ENCODE data around the gene UNC5B.

The UNC5B gene

GRCh38 chr10:71177651-71178199, 34.6 kb upstream of the UNC5B start:
- Histone ChIP-seq H3K27ac (ENCODE audit: low read length) (no peak overlapping the region), H2AFZ (ENCODE audit: low read length) (no peak overlapping the region), H3K9me3 (replicated peaks; ENCODE audit: insufficient read depth, low read length) (no peaks in the 10 kb centered on the region), H3K36me3 (replicated peaks; ENCODE audit: insufficient read depth, low read length) (no peaks in the 10 kb centered on the region), H4K20me1 (ENCODE audit: insufficient read depth, low read length) (no peaks in the 10 kb centered on the region), H3F3A (ENCODE audit: insufficient read depth, low read length) (no peaks in the 10 kb centered on the region), H3K9me2 (replicated peaks; ENCODE audit: insufficient read depth, low read length) (no peaks in the 10 kb centered on the region), H3K4me1 (ENCODE audit: low read length) (no peaks in the 10 kb centered on the region), H3K27me3 (replicated peaks; ENCODE audit: insufficient read depth, low read length) (no peaks in the 10 kb centered on the region), H3K4me2 (ENCODE audit: low read depth, low read length) (no peak overlapping the region), H3K4me3 (ENCODE audit: low read length) (no peak overlapping the region), H3K9ac (ENCODE audit: low read length) (no peak overlapping the region), H3K79me2 (ENCODE audit: low read length) (no peaks in the 10 kb centered on the region)
- TF ChIP-seq EZH2phosphoT487 (IDR thresholded peaks at IDR 0.05; ENCODE audit: low read length): no peak
- no peak for TF ChIP-seq CTCF (IDR thresholded peaks at IDR 0.05; ENCODE audit: low read length)
- TF ChIP-seq EZH2 (optimal IDR thresholded peaks at IDR 0.05; ENCODE audit: low read depth, low read length): no peak
- no peak for DNase-seq

GRCh38 chr10:71178880-71179279, 33.5 kb upstream of the UNC5B start:
- no peaks in the 10 kb centered on the region for H3F3A ChIP-seq (ENCODE audit: insufficient read depth, low read length)
- H3K9ac ChIP-seq (ENCODE audit: low read length): no peak overlapping the region
- no peaks in the 10 kb centered on the region for H3K36me3 ChIP-seq (replicated peaks; ENCODE audit: insufficient read depth, low read length)
- no peaks in the 10 kb centered on the region for H3K9me3 ChIP-seq (replicated peaks; ENCODE audit: insufficient read depth, low read length)
- no peaks in the 10 kb centered on the region for H3K79me2 ChIP-seq (ENCODE audit: low read length)
- H3K4me2 ChIP-seq (ENCODE audit: low read depth, low read length): no peak overlapping the region
- H3K27me3 ChIP-seq (replicated peaks; ENCODE audit: insufficient read depth, low read length): no peaks in the 10 kb centered on the region
- no peaks in the 10 kb centered on the region for H4K20me1 ChIP-seq (ENCODE audit: insufficient read depth, low read length)
- TF ChIP-seq EZH2 (optimal IDR thresholded peaks at IDR 0.05; ENCODE audit: low read depth, low read length) (no peak), CTCF (IDR thresholded peaks at IDR 0.05; ENCODE audit: low read length) (no peak), EZH2phosphoT487 (IDR thresholded peaks at IDR 0.05; ENCODE audit: low read length) (no peak)
- H3K4me1 ChIP-seq (ENCODE audit: low read length): no peaks in the 10 kb centered on the region
- no peaks in the 10 kb centered on the region for H3K9me2 ChIP-seq (replicated peaks; ENCODE audit: insufficient read depth, low read length)
- no peak overlapping the region for H2AFZ ChIP-seq (ENCODE audit: low read length)
- no peak overlapping the region for H3K27ac ChIP-seq (ENCODE audit: low read length)
- no peak for DNase-seq
- no peak overlapping the region for H3K4me3 ChIP-seq (ENCODE audit: low read length)

- DNase-seq: no peak
- Histone ChIP-seq H3K9ac (ENCODE audit: low read length) (no peak overlapping the region), H4K20me1 (ENCODE audit: insufficient read depth, low read length) (no peaks in the 10 kb centered on the region), H3K9me2 (replicated peaks; ENCODE audit: insufficient read depth, low read length) (no peaks in the 10 kb centered on the region), H3K4me2 (ENCODE audit: low read depth, low read length) (no peak overlapping the region), H3K4me3 (ENCODE audit: low read length) (no peak overlapping the region), H3K27me3 (replicated peaks; ENCODE audit: insufficient read depth, low read length) (no peaks in the 10 kb centered on the region), H3K27ac (ENCODE audit: low read length) (no peak overlapping the region), H3K36me3 (replicated peaks; ENCODE audit: insufficient read depth, low read length) (no peaks in the 10 kb centered on the region), H3K4me1 (ENCODE audit: low read length) (no peaks in the 10 kb centered on the region), H3K79me2 (ENCODE audit: low read length) (no peaks in the 10 kb centered on the region), H2AFZ (ENCODE audit: low read length) (no peak overlapping the region), H3F3A (ENCODE audit: insufficient read depth, low read length) (no peaks in the 10 kb centered on the region), H3K9me3 (replicated peaks; ENCODE audit: insufficient read depth, low read length) (no peaks in the 10 kb centered on the region)
- no peak for TF ChIP-seq CTCF (IDR thresholded peaks at IDR 0.05; ENCODE audit: low read length)
- TF ChIP-seq EZH2phosphoT487 (IDR thresholded peaks at IDR 0.05; ENCODE audit: low read length): no peak
- TF ChIP-seq EZH2 (optimal IDR thresholded peaks at IDR 0.05; ENCODE audit: low read depth, low read length): no peak
These were observed 33.0 kb upstream of the UNC5B start for GRCh38 chr10:71179382-71179781.
